ENCODE measurements around the gene GRIK4.

Gene GRIK4

DNA sequence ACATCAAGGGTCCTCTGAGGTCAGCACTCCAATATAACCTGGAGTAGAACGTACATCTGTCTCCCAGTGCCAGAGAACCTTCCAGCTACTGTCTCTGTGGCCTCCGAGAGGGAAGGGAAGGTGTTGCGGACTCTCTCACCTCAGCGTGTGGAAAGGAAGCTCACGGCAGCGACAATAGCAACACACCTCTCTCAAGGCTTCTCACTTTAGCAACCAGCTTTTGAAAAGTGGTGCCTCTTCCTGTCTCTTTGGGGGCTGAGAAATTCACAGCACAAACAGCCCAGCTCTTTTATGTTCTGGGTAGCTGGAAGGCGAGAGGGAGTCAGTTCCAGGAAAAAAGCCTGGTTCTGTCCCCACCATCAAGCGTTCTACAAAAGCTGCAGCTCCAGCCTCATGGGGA is 355.5 kb downstream of the GRIK4 start:
- DNase-seq (ENCODE audit: extremely low read depth, low read depth) = no peak
- TF ChIP-seq, protein P1, sequence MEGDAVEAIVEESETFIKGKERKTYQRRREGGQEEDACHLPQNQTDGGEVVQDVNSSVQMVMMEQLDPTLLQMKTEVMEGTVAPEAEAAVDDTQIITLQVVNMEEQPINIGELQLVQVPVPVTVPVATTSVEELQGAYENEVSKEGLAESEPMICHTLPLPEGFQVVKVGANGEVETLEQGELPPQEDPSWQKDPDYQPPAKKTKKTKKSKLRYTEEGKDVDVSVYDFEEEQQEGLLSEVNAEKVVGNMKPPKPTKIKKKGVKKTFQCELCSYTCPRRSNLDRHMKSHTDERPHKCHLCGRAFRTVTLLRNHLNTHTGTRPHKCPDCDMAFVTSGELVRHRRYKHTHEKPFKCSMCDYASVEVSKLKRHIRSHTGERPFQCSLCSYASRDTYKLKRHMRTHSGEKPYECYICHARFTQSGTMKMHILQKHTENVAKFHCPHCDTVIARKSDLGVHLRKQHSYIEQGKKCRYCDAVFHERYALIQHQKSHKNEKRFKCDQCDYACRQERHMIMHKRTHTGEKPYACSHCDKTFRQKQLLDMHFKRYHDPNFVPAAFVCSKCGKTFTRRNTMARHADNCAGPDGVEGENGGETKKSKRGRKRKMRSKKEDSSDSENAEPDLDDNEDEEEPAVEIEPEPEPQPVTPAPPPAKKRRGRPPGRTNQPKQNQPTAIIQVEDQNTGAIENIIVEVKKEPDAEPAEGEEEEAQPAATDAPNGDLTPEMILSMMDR (IDR thresholded peaks at IDR 0.05; ENCODE audit: low read depth, low read length) = no peak

DNA sequence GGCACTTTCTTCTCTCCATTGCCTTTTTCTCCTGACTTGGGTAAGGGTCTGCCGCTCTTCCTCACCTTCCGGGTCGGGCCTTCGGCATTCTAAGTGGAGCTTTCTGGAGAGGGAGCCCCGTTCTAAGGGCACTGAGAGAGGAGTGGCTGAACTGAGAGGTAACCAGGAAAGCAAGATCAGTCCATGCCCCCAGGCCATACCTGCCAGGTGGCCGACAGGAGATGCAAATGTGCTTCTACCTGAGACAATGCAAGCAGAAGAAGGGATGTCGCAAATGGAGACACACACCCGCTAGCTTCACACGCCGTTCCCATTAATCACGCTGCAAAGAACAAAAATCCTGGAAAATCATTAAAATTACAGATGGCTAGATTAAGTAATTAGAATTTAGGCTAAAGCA is 356.0 kb downstream of the GRIK4 start:
- no peak for DNase-seq (ENCODE audit: extremely low read depth, low read depth)
- TF ChIP-seq, protein P1 (IDR thresholded peaks at IDR 0.05; ENCODE audit: low read depth, low read length) = no peak

DNA sequence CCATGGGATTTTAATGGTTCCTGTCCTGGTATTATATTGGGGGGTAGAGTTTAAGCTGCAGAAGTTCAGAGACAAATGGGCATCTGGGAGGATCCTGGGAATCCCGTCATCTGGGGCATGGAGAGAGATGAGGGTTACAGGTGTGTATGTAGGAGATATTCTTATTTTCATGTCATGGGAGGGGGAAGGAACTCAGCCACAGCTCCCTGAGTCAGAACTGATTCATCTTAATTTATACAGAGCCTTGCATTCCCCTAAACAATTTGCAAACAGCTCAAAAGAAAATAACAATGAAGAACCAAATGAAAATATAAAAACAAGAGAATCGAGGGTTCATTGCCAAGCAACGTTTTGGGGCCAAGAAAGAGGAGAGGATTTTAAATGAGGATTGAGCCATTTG is 356.4 kb downstream of the GRIK4 start:
- DNase-seq (ENCODE audit: extremely low read depth, low read depth) = no peak
- TF ChIP-seq, protein P1 (IDR thresholded peaks at IDR 0.05; ENCODE audit: low read depth, low read length) = no peak

DNA sequence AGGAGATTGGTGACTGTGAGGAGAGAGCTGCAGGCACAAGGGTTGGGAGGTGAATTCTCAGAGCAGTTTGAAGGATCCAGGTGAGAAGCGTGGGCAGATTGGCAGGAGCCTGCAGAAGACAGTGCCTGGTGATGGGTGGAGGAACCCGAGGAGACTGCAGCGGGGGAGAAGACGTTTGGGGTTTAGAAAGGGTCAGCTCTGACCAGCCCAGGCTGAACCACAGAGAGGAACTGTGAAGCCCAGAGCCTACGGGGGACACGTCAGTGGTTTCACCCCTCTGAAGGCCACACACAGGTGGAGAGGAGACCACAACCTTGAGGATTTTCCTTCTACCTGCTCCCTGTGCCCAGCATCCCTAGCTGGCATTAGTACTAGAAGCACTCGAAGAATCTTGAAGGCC is 357.5 kb downstream of the GRIK4 start:
- TF ChIP-seq, protein P1 (IDR thresholded peaks at IDR 0.05; ENCODE audit: low read depth, low read length) = no peak

DNA sequence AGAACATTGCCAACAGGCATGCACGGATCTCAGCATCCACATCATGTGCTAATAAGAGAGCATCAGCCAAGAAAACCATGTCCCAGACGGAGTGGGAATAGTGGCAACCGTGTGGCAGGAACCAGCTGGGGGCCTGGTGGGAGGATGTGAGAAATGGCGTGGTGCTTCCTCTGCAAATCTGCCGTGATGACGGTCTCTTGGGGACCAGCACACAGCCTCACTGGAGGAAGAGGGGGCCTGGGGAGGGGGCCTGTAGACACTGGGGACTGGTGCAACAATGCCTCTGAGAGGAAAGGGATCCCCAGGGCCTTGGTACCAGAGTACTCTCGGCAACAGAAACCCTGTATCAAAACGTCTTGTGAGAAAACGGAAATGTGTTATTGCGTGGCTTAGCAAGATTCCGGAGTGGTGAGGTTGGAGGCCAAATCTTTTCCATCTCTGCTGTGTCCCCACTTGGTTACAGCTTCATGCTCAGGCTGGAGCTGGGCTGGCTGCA is 358.0 kb downstream of the GRIK4 start:
- no peak for DNase-seq (ENCODE audit: extremely low read depth, low read depth)
- TF ChIP-seq, protein P1 (IDR thresholded peaks at IDR 0.05; ENCODE audit: low read depth, low read length) = no peak

More for the DNA sequence above, 357.5 kb downstream of the GRIK4 start:
- DNase-seq (ENCODE audit: extremely low read depth, low read depth) = no peak

DNA sequence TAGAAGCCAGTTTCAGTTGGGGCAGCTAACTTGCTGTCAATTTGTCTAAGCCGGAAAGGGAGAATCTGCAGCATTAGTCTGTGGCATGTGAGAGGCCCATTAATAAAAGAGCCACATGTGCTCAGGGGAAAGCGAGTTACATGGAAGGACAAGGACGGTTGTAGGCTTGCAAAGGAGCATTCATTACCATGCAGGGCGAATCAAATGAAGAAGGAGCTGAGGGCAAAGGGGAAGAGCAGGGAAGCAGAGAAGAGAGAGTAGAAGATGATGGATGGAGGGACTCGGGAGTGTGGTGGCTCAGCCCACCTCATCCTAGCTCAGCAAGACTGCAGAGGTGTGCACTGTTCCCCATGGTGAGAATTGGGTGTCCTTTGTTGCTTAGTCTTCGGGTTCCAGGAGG is 359.6 kb downstream of the GRIK4 start:
- DNase-seq (ENCODE audit: extremely low read depth, low read depth) = no peak
- TF ChIP-seq, protein P1 (IDR thresholded peaks at IDR 0.05; ENCODE audit: low read depth, low read length) = no peak

DNA sequence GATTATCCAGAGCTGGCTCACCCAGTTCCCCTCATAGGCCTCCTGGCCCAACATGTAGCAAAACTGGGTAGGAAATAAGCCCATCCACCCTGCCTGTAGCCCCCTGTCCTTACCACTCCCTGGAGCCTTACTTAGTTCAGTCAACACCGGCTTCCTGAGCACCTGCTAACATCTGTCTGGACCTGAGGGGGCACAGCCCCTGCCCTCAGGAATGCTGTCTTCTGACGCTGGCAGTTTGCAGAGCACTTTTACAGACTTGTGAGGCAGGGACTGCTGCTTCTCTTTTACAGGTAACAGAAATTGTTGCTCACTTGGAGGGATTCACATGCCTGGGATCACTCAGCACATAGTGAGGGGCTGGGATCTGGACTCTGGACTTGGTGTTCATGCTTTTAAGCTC is 360.4 kb downstream of the GRIK4 start:
- TF ChIP-seq, protein P1 (IDR thresholded peaks at IDR 0.05; ENCODE audit: low read depth, low read length) = no peak
- no peak for DNase-seq (ENCODE audit: extremely low read depth, low read depth)
